HCT116 (cell line): ENCODE data around the gene TUSC1.

ENCODE experiments used
- EGR1 ChIP-seq: IDR thresholded peaks from 2 replicates; pipeline ENCODE4 v1.6.1; 2012; ENCODE audit warnings: low read depth
- EZH2 ChIP-seq: fragments of 200-600 bp; sonication (generic); IDR thresholded peaks from 2 replicates; pipeline ENCODE4 v1.6.1; 2017; ENCODE audit warnings: antibody characterized with exemption, mixed run types
- POLR2A ChIP-seq: IDR thresholded peaks from 2 replicates; pipeline ENCODE4 v1.7.0; 2011; ENCODE audit warnings: borderline replicate concordance; ENCODE audit not compliant: insufficient read depth, insufficient read length; ENCODE audit errors: extremely low read depth
- RAD21 ChIP-seq: IDR thresholded peaks from 2 replicates; pipeline ENCODE4 v1.6.1; 2012; ENCODE audit warnings: low read depth, mild to moderate bottlenecking
- SP1 ChIP-seq: IDR thresholded peaks from 2 replicates; pipeline ENCODE4 v1.6.1; 2012; ENCODE audit warnings: low read depth
- YY1 ChIP-seq: IDR thresholded peaks from 2 replicates; pipeline ENCODE4 v1.6.1; 2011; ENCODE audit warnings: low read length, low read depth, moderate library complexity, mild to moderate bottlenecking; ENCODE audit not compliant: insufficient replicate concordance; ENCODE audit errors: extremely low read depth
- ZNF274 ChIP-seq: fragments of 200-500 bp; sonication (Bioruptor generic); IDR thresholded peaks from 2 replicates; pipeline ENCODE4 v1.6.1; 2014; ENCODE audit warnings: mild to moderate bottlenecking, low read depth, low read length, inconsistent platforms
- TF ChIP-seq, protein P1 (sequence below), 3 experiments: fragments of 200-600 bp in 1 of 3; sonication (generic) in 1 of 3; IDR thresholded peaks in 2 of 3; conservative IDR thresholded peaks in 1 of 3; 2 replicates each; pipeline ENCODE4 v1.5.1; 2012 to 2017; ENCODE audit warnings: low read depth in 2 of 3, low read length in 2 of 3, antibody characterized with exemption in 1 of 3, borderline replicate concordance in 1 of 3, control low read depth in 1 of 3, mild to moderate bottlenecking in 1 of 3, mixed read lengths in 1 of 3, mixed run types in 1 of 3, moderate library complexity in 1 of 3; ENCODE audit not compliant: insufficient read depth in 1 of 3

- TF ChIP-seq RAD21 (no peak), POLR2A (no peak), EZH2 (no peak), SP1 (no peak), YY1 (no peak), ZNF274 (no peak), EGR1 (no peak)
- TF ChIP-seq, protein P1, sequence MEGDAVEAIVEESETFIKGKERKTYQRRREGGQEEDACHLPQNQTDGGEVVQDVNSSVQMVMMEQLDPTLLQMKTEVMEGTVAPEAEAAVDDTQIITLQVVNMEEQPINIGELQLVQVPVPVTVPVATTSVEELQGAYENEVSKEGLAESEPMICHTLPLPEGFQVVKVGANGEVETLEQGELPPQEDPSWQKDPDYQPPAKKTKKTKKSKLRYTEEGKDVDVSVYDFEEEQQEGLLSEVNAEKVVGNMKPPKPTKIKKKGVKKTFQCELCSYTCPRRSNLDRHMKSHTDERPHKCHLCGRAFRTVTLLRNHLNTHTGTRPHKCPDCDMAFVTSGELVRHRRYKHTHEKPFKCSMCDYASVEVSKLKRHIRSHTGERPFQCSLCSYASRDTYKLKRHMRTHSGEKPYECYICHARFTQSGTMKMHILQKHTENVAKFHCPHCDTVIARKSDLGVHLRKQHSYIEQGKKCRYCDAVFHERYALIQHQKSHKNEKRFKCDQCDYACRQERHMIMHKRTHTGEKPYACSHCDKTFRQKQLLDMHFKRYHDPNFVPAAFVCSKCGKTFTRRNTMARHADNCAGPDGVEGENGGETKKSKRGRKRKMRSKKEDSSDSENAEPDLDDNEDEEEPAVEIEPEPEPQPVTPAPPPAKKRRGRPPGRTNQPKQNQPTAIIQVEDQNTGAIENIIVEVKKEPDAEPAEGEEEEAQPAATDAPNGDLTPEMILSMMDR (IDR thresholded peaks at IDR 0.05 in 2 of 3, conservative IDR thresholded peaks at IDR 0.05 in 1 of 3; ENCODE audit: borderline replicate concordance in 1 of 3, insufficient read depth in 1 of 3, low read depth in 2 of 3, low read length in 2 of 3), result no peak
These were observed 49.0 kb downstream of the TUSC1 start for GRCh38 chr9:25629231-25629630.
